PC-3 (cell line): ENCODE measurements around the gene TOMM22. TPM values are rescaled to one million over a fixed set of nuclear protein-coding genes. Genes with fewer than 3 reads are reported as not detected.

Experiments used
- ATAC-seq: fragments of 200-7000 bp; cut with Tn5 transposase; 2 replicates; pipeline ENCODE4 v1.9.1; 2020; ENCODE audit warnings: mild to moderate bottlenecking, moderate library complexity
- BruUV-seq: library from RNA; stranded (reverse); fragments of 400-500 nt; replicated peaks from 2 replicates; lab custom pipeline; 2021; lab: Mats Ljungman, UMichigan
- CTCF ChIA-PET: fragments of 300-600 bp; sonication (Branson Sonifier 250); formaldehyde crosslinking; loops from one replicate; lab custom pipeline; 2022; ENCODE audit warnings: antibody characterized with exemption; lab: Charles Lee
- POLR2A ChIA-PET: fragments of 300-600 bp; sonication (Branson Sonifier 250); formaldehyde crosslinking; loops from one replicate; lab custom pipeline; 2022; ENCODE audit warnings: antibody characterized with exemption; ENCODE audit not compliant: unreplicated experiment; lab: Charles Lee
- DNase-seq: peaks from one replicate; pipeline ENCODE4 v3.0.0-alpha.2; 2015
- H2AFZ ChIP-seq: fragments of 300-600 bp; sonication (generic); 2 replicates; pipeline ENCODE4 v1.6.0; 2016; ENCODE audit warnings: antibody characterized with exemption, low read length
- H3F3A ChIP-seq: fragments of 300-600 bp; sonication (generic); one replicate; pipeline ENCODE4 v1.6.0; 2017; ENCODE audit warnings: antibody characterized with exemption, low read length, control low read depth, mild to moderate bottlenecking; ENCODE audit not compliant: unreplicated experiment
- H3K27ac ChIP-seq: fragments of 300-600 bp; sonication (generic); 2 replicates; pipeline ENCODE4 v1.5.1; 2016; ENCODE audit warnings: mild to moderate bottlenecking, low read length
- H3K27me3 ChIP-seq: fragments of 300-600 bp; sonication (generic); 2 replicates; pipeline ENCODE4 v1.6.1; 2016; ENCODE audit warnings: low read length, mixed read lengths
- H3K36me3 ChIP-seq: fragments of 300-600 bp; sonication (generic); 2 replicates; pipeline ENCODE4 v1.6.1; 2016; ENCODE audit warnings: low read depth, mixed run types, low read length, mixed read lengths
- H3K4me1 ChIP-seq: fragments of 300-600 bp; sonication (generic); 2 replicates; pipeline ENCODE4 v1.5.1; 2016; ENCODE audit warnings: low read length; ENCODE audit not compliant: insufficient read depth
- H3K4me2 ChIP-seq: fragments of 300-600 bp; sonication (generic); 2 replicates; pipeline ENCODE4 v1.6.0; 2016; ENCODE audit warnings: low read length
- H3K4me3 ChIP-seq: fragments of 300-600 bp; sonication (generic); 2 replicates; pipeline ENCODE4 v1.5.1; 2016; ENCODE audit warnings: mild to moderate bottlenecking, low read length, mixed read lengths
- H3K79me2 ChIP-seq: fragments of 300-600 bp; sonication (generic); 2 replicates; pipeline ENCODE4 v1.6.1; 2017; ENCODE audit warnings: low read length, mixed read lengths
- H3K9ac ChIP-seq: fragments of 300-600 bp; sonication (generic); 2 replicates; pipeline ENCODE4 v1.6.0; 2016; ENCODE audit warnings: mild to moderate bottlenecking, low read length
- H3K9me2 ChIP-seq: fragments of 300-600 bp; sonication (generic); replicated peaks from 2 replicates; pipeline ENCODE4 v1.6.1; 2016; ENCODE audit warnings: mixed run types, low read length, mixed read lengths
- H3K9me3 ChIP-seq: fragments of 300-600 bp; sonication (generic); 2 replicates; pipeline ENCODE4 v1.6.1; 2016; ENCODE audit warnings: low read length, mixed read lengths
- H4K20me1 ChIP-seq: fragments of 300-600 bp; sonication (generic); 2 replicates; pipeline ENCODE4 v1.6.1; 2016; ENCODE audit warnings: low read length, mixed read lengths
- EZH2 ChIP-seq: fragments of 300-600 bp; sonication (generic); IDR thresholded peaks from one replicate; pipeline ENCODE4 v1.6.1; 2017; ENCODE audit warnings: antibody characterized with exemption, mild to moderate bottlenecking, low read length; ENCODE audit not compliant: unreplicated experiment
- EZH2phosphoT487 ChIP-seq: fragments of 300-600 bp; sonication (generic); IDR thresholded peaks from 2 replicates; pipeline ENCODE4 v1.6.1; 2018; ENCODE audit warnings: mild to moderate bottlenecking, antibody characterized with exemption, low read length, borderline replicate concordance
- intact Hi-C: fragments of 100-400 bp; cut with micrococcal nuclease; formaldehyde crosslinking; loops from 2 replicates; pipeline ENCODE4 v1.9.0; 2023
- total RNA-seq: library from RNA; depleted of rRNA; stranded (reverse); fragments of >200 nt; gene quantifications from 2 replicates; pipeline ENCODE4 v1.2.3, GENCODE V29; 2014
- TF ChIP-seq, protein P1 (sequence below): fragments of 300-600 bp; sonication (generic); conservative IDR thresholded peaks from 2 replicates; pipeline ENCODE4 v1.5.1; 2017; ENCODE audit warnings: antibody characterized with exemption, low read depth, mild to moderate bottlenecking, low read length

TOMM22 gene
- total RNA-seq, 1 experiment from 2014 or later, result 82.3 TPM

DNA sequence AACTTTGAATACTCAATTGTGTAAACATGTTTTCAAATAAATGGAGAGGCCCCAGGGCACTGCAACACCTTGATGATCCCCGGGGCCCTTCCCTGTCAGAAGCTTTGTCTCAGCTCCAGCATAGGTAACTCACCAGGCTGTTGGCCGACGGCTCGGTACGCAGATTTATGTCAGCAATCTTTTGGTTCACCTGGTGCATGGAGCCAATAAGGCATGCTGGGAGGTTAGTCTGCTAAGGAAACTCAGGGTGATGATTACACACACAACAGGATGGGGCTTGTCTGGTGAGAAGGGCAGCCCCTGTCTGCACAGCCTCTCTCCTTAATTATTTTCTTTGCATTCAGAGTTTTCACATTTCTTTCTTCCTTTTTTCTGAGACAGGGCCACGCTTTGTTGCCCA lies 36.3 kb upstream of the TOMM22 start:
- Histone ChIP-seq H3K9ac (no peak overlapping the region), H3K27me3 (no peaks in the 10 kb centered on the region), H3K9me2 (no peaks in the 10 kb centered on the region), H4K20me1 (no peaks in the 10 kb centered on the region), H3K79me2 (no peaks in the 10 kb centered on the region), H3K36me3 (no peaks in the 10 kb centered on the region), H3F3A (no peaks in the 10 kb centered on the region), H2AFZ (no peak overlapping the region), H3K9me3 (no peaks in the 10 kb centered on the region), H3K27ac (no peak overlapping the region), H3K4me2 (no peak overlapping the region), H3K4me3 (no peak overlapping the region), H3K4me1 (peaks cover 4% of the 10 kb centered on the region; the same call in 1 of the 2 replicates)
- ChIA-PET POLR2A (no interaction called here), CTCF (no interaction called here)
- TF ChIP-seq EZH2phosphoT487 (no peak), EZH2 (no peak)
- TF ChIP-seq, protein P1, sequence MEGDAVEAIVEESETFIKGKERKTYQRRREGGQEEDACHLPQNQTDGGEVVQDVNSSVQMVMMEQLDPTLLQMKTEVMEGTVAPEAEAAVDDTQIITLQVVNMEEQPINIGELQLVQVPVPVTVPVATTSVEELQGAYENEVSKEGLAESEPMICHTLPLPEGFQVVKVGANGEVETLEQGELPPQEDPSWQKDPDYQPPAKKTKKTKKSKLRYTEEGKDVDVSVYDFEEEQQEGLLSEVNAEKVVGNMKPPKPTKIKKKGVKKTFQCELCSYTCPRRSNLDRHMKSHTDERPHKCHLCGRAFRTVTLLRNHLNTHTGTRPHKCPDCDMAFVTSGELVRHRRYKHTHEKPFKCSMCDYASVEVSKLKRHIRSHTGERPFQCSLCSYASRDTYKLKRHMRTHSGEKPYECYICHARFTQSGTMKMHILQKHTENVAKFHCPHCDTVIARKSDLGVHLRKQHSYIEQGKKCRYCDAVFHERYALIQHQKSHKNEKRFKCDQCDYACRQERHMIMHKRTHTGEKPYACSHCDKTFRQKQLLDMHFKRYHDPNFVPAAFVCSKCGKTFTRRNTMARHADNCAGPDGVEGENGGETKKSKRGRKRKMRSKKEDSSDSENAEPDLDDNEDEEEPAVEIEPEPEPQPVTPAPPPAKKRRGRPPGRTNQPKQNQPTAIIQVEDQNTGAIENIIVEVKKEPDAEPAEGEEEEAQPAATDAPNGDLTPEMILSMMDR, result no peak
- ATAC-seq (no peak), DNase-seq (no peak)
- intact Hi-C loops, result no loop called here
- BruUV-seq, result no TSS peak

DNA sequence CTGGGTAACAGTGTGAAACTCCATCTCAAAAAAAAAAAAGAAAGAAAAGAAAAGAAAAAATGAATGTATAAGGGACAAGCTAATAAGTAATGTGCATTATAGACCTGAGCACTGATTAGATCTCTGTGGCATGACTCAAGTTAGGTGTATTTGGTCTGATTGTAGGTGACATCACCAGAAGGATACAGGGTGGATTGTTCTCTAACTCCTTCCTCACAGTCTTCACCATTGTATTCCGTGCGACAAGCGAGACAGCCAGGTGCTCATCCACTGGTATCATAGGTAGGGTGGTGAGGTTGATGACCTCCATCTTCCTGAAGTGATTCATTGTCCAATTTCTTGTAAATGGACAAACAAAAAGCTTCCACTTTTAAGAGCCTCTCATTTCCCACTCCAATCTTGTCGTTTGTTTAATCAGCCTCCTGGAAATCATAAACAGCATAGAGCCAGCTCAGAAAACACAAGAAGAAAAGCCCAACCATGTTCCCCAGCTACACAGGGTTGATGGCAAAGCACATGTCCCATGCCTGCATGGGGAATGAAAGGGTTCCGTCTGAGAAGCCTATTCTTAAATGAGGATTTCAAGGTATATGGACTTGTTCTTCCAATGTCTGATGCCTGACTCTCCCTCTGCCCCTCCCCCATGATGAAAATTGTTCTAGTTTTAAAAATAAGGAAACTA lies 31.8 kb upstream of the TOMM22 start:
- TF ChIP-seq EZH2phosphoT487, result no peak
- TF ChIP-seq, protein P1, result no peak
- no peak for TF ChIP-seq EZH2
- DNase-seq (peak; percentile 59), ATAC-seq (peak; percentile 68)
- intact Hi-C loops, result no loop called here
- H3K4me2 ChIP-seq, result no peak overlapping the region
- no TSS peak for BruUV-seq
- no peak overlapping the region for H2AFZ ChIP-seq
- H3K27me3 ChIP-seq, result no peaks in the 10 kb centered on the region
- H4K20me1 ChIP-seq, result no peaks in the 10 kb centered on the region
- CTCF ChIA-PET, result no interaction called here
- H3K9me3 ChIP-seq, result no peaks in the 10 kb centered on the region
- no peaks in the 10 kb centered on the region for H3K79me2 ChIP-seq
- H3K9me2 ChIP-seq, result no peaks in the 10 kb centered on the region
- H3K4me1 ChIP-seq, result peaks cover 8% of the 10 kb centered on the region; the same call in 1 of the 2 replicates
- peak overlapping the region; percentile 78 for H3K27ac ChIP-seq
- POLR2A ChIA-PET, result no interaction called here
- H3K9ac ChIP-seq, result no peak overlapping the region
- no peaks in the 10 kb centered on the region for H3K36me3 ChIP-seq
- no peak overlapping the region for H3K4me3 ChIP-seq
- H3F3A ChIP-seq, result no peaks in the 10 kb centered on the region

DNA sequence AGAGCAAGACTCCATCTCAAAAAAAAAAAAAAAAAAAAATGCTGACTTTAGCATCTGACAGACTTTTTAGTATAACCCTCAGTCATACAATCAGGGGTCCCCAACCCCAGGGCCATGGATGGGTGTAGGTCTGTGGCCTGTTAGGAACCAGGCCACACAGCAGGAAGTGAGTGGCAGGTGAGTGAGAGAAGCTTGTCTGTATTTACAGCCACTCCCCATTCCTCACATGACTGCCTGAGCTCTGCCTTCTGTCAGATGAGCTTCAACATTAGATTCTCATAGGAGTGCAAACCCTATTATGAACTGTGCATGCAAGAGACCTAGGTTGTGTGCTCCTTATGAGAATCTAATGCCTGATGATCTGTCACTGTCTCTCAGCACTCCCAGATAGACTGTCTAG lies 28.9 kb upstream of the TOMM22 start:
- Histone ChIP-seq H3F3A (no peaks in the 10 kb centered on the region), H3K9ac (no peak overlapping the region), H4K20me1 (no peaks in the 10 kb centered on the region), H3K27ac (no peak overlapping the region), H2AFZ (no peak overlapping the region), H3K27me3 (no peaks in the 10 kb centered on the region), H3K36me3 (no peaks in the 10 kb centered on the region), H3K79me2 (peaks cover 12% of the 10 kb centered on the region), H3K9me3 (no peaks in the 10 kb centered on the region), H3K4me3 (no peak overlapping the region), H3K9me2 (no peaks in the 10 kb centered on the region), H3K4me2 (no peak overlapping the region), H3K4me1 (peaks cover 11% of the 10 kb centered on the region; the same call in 1 of the 2 replicates)
- DNase-seq, result no peak
- TF ChIP-seq, protein P1, result no peak
- TF ChIP-seq EZH2 (no peak), EZH2phosphoT487 (no peak)
- CTCF ChIA-PET, result no interaction called here
- ATAC-seq, result no peak
- BruUV-seq, result no TSS peak
- intact Hi-C loops, result no loop called here
- POLR2A ChIA-PET, result no interaction called here
